Adrenal gland (tissue), 5 donors: ENCODE results near the gene TBC1D32.

ENCODE experiments used
- CTCF ChIP-seq, 6 experiments: fragments of 450-650 bp in 4 of 6; fragments of 200-600 bp in 2 of 6; sonication (generic) in 1 of 6; IDR thresholded peaks; 1 replicate in 5 of 6; 2 replicates in 1 of 6; pipeline versions ENCODE4 v1.5.1 to v1.8.0; 2016 to 2021; ENCODE audit warnings: antibody characterized with exemption in 6 of 6, mild to moderate bottlenecking in 2 of 6, moderate library complexity in 1 of 6
- POLR2A ChIP-seq, 2 donors: fragments of 450-650 bp; IDR thresholded peaks; one replicate each; pipeline ENCODE4 v1.6.1; 2017; ENCODE audit warnings: antibody characterized with exemption in 2 of 2, mild to moderate bottlenecking in 2 of 2, moderate library complexity in 1 of 2
- donor health status: DM: no; HTN: no; CAD: no.

- no peak for TF ChIP-seq POLR2A (IDR thresholded peaks at IDR 0.05)
- no peak for TF ChIP-seq CTCF (IDR thresholded peaks at IDR 0.05)
Observed at GRCh38 chr6:121242386-121242785, 91.9 kb downstream of the TBC1D32 start.
